NCI-H510A treated with DMSO at 0.1 percent for 48 hours (cell line): ENCODE measurements around the gene ASTN2.

ENCODE experiments used
- DNase-seq: peaks from one replicate; lab custom pipeline; 2025; lab: John Stamatoyannopoulos, UW

Gene ASTN2

GRCh38 chr9:116409129-116409528 lies 1005.7 kb downstream of the ASTN2 start:
- DNase-seq: no peak

GRCh38 chr9:116406469-116406868 lies 1008.4 kb downstream of the ASTN2 start:
- DNase-seq: no peak

- DNase-seq: no peak
These were observed 1009.5 kb downstream of the ASTN2 start for GRCh38 chr9:116405321-116405720.

- DNase-seq: no peak
These were observed 1010.6 kb downstream of the ASTN2 start for GRCh38 chr9:116404228-116404627.

GRCh38 chr9:116403171-116403570 lies 1011.7 kb downstream of the ASTN2 start:
- DNase-seq: no peak

- no peak for DNase-seq
These were observed 1019.2 kb downstream of the ASTN2 start for GRCh38 chr9:116395699-116396037.

GRCh38 chr9:116394894-116395698 lies 1019.8 kb downstream of the ASTN2 start:
- DNase-seq: no peak

GRCh38 chr9:116394070-116394469 lies 1020.8 kb downstream of the ASTN2 start:
- no peak for DNase-seq

GRCh38 chr9:116393198-116393597 lies 1021.7 kb downstream of the ASTN2 start:
- no peak for DNase-seq

GRCh38 chr9:116391306-116391900 lies 1023.5 kb downstream of the ASTN2 start:
- DNase-seq: no peak

- DNase-seq: no peak
These were observed 1024.3 kb downstream of the ASTN2 start for GRCh38 chr9:116390303-116391228.

- no peak for DNase-seq
These were observed 1025.1 kb downstream of the ASTN2 start for GRCh38 chr9:116389541-116390302.

- peak; percentile 6 for DNase-seq
These were observed 1026.7 kb downstream of the ASTN2 start for GRCh38 chr9:116387934-116388698.

- DNase-seq: no peak
These were observed 1030.9 kb downstream of the ASTN2 start for GRCh38 chr9:116383936-116384335.

- DNase-seq: no peak
These were observed 1031.7 kb downstream of the ASTN2 start for GRCh38 chr9:116383133-116383532.

- DNase-seq: no peak
These were observed 1032.8 kb downstream of the ASTN2 start for GRCh38 chr9:116382053-116382452.

GRCh38 chr9:116381350-116381749 lies 1033.5 kb downstream of the ASTN2 start:
- DNase-seq: no peak

GRCh38 chr9:116380496-116380995 lies 1034.3 kb downstream of the ASTN2 start:
- DNase-seq: no peak

GRCh38 chr9:116379821-116380220 lies 1035.0 kb downstream of the ASTN2 start:
- no peak for DNase-seq

- no peak for DNase-seq
These were observed 1036.0 kb downstream of the ASTN2 start for GRCh38 chr9:116378873-116379272.
